Measurements from ENCODE around the gene PPHLN1.

PPHLN1 gene

DNA sequence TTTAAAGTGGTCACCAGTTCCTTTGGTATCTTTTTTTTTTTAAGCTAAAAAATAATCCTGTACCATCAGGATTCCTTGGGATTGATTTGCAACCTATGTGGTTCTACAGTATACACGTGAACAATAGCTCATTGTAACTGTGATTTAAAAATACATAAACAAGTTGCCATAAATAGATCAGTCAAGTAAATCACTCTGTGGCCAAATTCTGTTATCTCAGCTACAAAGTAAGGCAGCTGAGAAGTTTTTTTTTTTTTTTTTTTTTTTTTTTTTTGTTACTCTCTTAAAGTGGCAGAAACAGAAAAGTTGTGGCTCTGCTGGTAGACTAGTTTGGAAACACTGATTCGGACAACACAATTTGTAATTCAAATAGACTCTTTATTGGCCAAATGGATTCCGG lies 159.0 kb downstream of the PPHLN1 start:
- no peak for DNase-seq

DNA sequence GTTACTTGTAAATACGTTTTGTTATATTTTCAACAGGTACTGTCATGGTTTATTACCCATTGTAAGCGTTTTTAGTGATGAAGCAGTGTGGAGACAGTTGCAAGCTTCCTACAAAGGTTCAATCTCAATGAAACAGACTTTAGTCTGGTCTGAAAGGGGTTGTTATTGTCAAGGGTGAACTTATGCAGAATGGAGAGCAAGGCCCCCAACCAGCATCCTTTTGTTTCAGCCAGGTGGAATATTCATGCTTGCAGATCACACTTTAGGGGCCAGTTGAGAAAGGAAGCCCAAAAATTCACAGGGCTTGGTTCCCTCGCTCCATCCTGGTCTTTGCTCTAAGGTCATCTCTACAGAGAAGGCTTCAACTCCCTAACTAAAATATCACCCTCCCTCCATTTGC lies 159.9 kb downstream of the PPHLN1 start:
- no peak for DNase-seq

DNA sequence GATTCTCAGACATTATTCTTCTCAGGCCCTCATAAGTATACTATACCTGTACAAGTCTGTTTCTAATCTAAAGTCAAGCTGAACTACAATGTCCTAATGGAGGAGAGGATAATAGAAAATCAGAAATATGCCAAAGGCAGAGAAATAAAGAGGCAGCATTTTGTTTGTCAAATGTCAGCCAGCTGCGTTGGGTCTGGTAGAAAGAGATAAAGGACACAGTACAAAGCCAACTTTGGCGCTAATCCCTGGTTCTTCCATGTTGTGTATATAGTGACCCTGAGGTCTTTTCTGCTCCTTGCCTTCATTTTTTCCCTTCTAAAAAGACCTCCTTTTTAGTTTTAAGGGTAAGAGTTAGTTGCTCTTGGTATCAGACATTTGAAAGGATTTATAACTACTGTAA lies 160.4 kb downstream of the PPHLN1 start:
- no peak for DNase-seq

DNA sequence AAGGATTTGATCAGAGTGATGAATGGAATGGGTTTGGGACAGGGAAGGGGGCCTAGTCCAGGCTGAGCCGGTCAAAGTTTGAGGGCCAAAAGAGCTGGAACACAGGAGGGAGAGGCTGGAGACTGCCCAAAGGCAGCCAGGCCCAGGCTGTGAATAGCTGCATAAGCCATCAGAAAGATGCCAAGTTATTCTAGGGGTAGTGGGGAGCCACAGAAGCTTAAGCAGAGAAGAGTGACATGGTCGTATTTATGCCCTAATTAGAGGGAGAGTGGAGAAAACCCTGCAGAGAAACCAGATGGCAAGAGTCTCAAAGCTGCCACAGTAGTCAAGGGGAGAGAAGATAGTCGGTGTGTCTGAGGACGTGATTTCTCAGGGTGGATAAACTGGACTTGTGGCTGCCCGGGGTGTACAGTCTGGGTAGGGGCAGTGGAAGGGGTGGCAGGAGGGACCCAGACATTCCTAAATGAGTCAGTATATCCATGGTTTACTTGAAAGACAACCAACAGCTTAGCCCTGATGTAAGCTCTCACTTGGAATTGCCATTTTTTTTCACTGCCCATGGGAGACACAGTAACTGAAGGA lies 164.4 kb downstream of the PPHLN1 start:
- no peak for DNase-seq
